Natural killer cell (primary cell): Measurements from ENCODE around the gene PIP5K1B. TPM values are rescaled to one million over a fixed set of nuclear protein-coding genes. Genes with fewer than 3 reads are reported as not detected.
A peak's percentile ranks its signal among the peaks of the same experiment; 100 is the strongest.

ENCODE experiments used
- ATAC-seq, 3 donors: fragments of 150-1000 bp in 2 of 3; fragments of 200-7000 bp in 1 of 3; cut with Tn5 transposase; 1 replicate in 1 of 3; 2 replicates in 2 of 3; pipeline ENCODE4 v1.10.0; 2021; ENCODE audit warnings: mild to moderate bottlenecking in 2 of 3, moderate library complexity in 2 of 3
- DNase-seq, 2 donors: peaks; one replicate each; pipeline versions ENCODE4 v3.0.0 to v3.0.0-alpha.2; 2013 to 2021; ENCODE audit warnings: mixed read lengths in 1 of 2
- H3K27ac ChIP-seq: one replicate; pipeline ENCODE4 v1.5.1; 2013; ENCODE audit warnings: mild to moderate bottlenecking, low read length
- H3K27me3 ChIP-seq: one replicate; pipeline ENCODE4 v1.6.1; 2013; ENCODE audit warnings: low read length; ENCODE audit not compliant: control insufficient read depth, insufficient read depth
- H3K36me3 ChIP-seq: one replicate; pipeline ENCODE4 v1.6.1; 2013; ENCODE audit warnings: low read length; ENCODE audit not compliant: control insufficient read depth, insufficient read depth
- H3K4me1 ChIP-seq: one replicate; pipeline ENCODE4 v1.6.1; 2013; ENCODE audit warnings: low read length; ENCODE audit not compliant: control insufficient read depth, insufficient read depth
- H3K4me3 ChIP-seq: one replicate; pipeline ENCODE4 v1.5.1; 2013; ENCODE audit warnings: low read length
- H3K9me3 ChIP-seq: one replicate; pipeline ENCODE4 v1.6.1; 2013; ENCODE audit warnings: low read length; ENCODE audit not compliant: control insufficient read depth, insufficient read depth
- H3K27ac Mint-ChIP-seq, 2 donors: one replicate each; pipeline ENCODE4 v1.8.0; 2022; ENCODE audit warnings: mild to moderate bottlenecking in 2 of 2, mixed read lengths in 2 of 2, moderate library complexity in 1 of 2
- H3K27me3 Mint-ChIP-seq, 2 donors: one replicate each; pipeline ENCODE4 v1.8.0; 2022; ENCODE audit warnings: low read depth in 2 of 2, mixed read lengths in 2 of 2
- H3K36me3 Mint-ChIP-seq: one replicate; pipeline ENCODE4 v1.8.0; 2022; ENCODE audit warnings: mixed read lengths
- H3K4me1 Mint-ChIP-seq, 2 donors: one replicate each; pipeline ENCODE4 v1.8.0; 2022; ENCODE audit warnings: mixed read lengths in 2 of 2
- H3K4me3 Mint-ChIP-seq: one replicate; pipeline ENCODE4 v1.8.0; 2022; ENCODE audit warnings: mild to moderate bottlenecking, moderate library complexity, mixed read lengths
- H3K9me3 Mint-ChIP-seq, 2 donors: one replicate each; pipeline ENCODE4 v1.8.0; 2022; ENCODE audit warnings: mixed read lengths in 2 of 2
- CTCF ChIP-seq: fragments of 200-600 bp; IDR thresholded peaks from one replicate; pipeline ENCODE4 v1.8.0; 2022; ENCODE audit warnings: antibody characterized with exemption
- WGBS: methylation state at CpG from one replicate; pipeline ENCODE4 v1.1.7; 2013; ENCODE audit warnings: missing lambda C conversion rate; ENCODE audit not compliant: insufficient coverage; 5-methylcytosine and 5-hydroxymethylcytosine counted together
- intact Hi-C: fragments of 100-400 bp; cut with micrococcal nuclease; formaldehyde crosslinking; loops from one replicate; pipeline ENCODE4 v1.14.2; 2022
- total RNA-seq, 4 donors: library from RNA; stranded (reverse); fragments of 120-200 nt in 1 of 4; gene quantifications; one replicate each; pipeline versions ENCODE4 v1.2.3 to v1.2.4, GENCODE V29; 2013 to 2022

PIP5K1B gene
- total RNA-seq, 3 donors from 2014 or later (not counting 1 experiment from before 2014, with no cell fraction given) = 0.73 to 3.4 (median 1.3) TPM

- no peak for ATAC-seq
- no peak overlapping the region for H3K4me3 Mint-ChIP-seq
- peak in 1 of 2 donors; percentile 43 for DNase-seq
- Histone ChIP-seq H3K9me3 (no peaks in the 10 kb centered on the region), H3K4me1 (no peaks in the 10 kb centered on the region), H3K36me3 (no peaks in the 10 kb centered on the region), H3K27ac (no peak overlapping the region), H3K27me3 (no peaks in the 10 kb centered on the region), H3K4me3 (no peak overlapping the region)
- H3K27ac Mint-ChIP-seq = no peak overlapping the region
- 90% methylated on average over 4 of the region's 6 CpGs for WGBS
- TF ChIP-seq CTCF = no peak
- H3K36me3 Mint-ChIP-seq = no peaks in the 10 kb centered on the region
- H3K27me3 Mint-ChIP-seq = peaks cover 0 to 8% of the 10 kb centered on the region in 2 donors
- H3K9me3 Mint-ChIP-seq = no peaks in the 10 kb centered on the region
- H3K4me1 Mint-ChIP-seq = no peaks in the 10 kb centered on the region
- intact Hi-C loops = no loop called here
These were observed 199.4 kb downstream of the PIP5K1B start for GRCh38 chr9:68904454-68904853.

- no peaks in the 10 kb centered on the region for H3K36me3 ChIP-seq
- H3K4me3 Mint-ChIP-seq = no peak overlapping the region
- no peaks in the 10 kb centered on the region for H3K9me3 Mint-ChIP-seq
- H3K9me3 ChIP-seq = no peaks in the 10 kb centered on the region
- no peak for ATAC-seq
- no peaks in the 10 kb centered on the region for H3K27me3 ChIP-seq
- no peak overlapping the region for H3K27ac ChIP-seq
- H3K36me3 Mint-ChIP-seq = no peaks in the 10 kb centered on the region
- intact Hi-C loops = no loop called here
- WGBS = 21% methylated on average over 3 of the region's 3 CpGs
- no peaks in the 10 kb centered on the region for H3K4me1 Mint-ChIP-seq
- H3K27me3 Mint-ChIP-seq = peaks cover 0 to 12% of the 10 kb centered on the region in 2 donors
- peak in 1 of 2 donors; percentile 17 for DNase-seq
- TF ChIP-seq CTCF = no peak
- H3K4me1 ChIP-seq = no peaks in the 10 kb centered on the region
- H3K27ac Mint-ChIP-seq = no peak overlapping the region
- H3K4me3 ChIP-seq = no peak overlapping the region
These were observed 200.1 kb downstream of the PIP5K1B start for GRCh38 chr9:68905129-68905528.

- Mint-ChIP-seq H3K4me3 (no peak overlapping the region), H3K27me3 (peaks cover 0 to 12% of the 10 kb centered on the region in 2 donors)
These were observed 202.9 kb downstream of the PIP5K1B start for GRCh38 chr9:68907910-68908309.

More at GRCh38 chr9:68907910-68908309, 202.9 kb downstream of the PIP5K1B start:
- WGBS = 90% methylated on average over 1 of the region's 2 CpGs
- Histone ChIP-seq H3K27me3 (no peaks in the 10 kb centered on the region), H3K36me3 (no peaks in the 10 kb centered on the region), H3K4me1 (no peaks in the 10 kb centered on the region), H3K9me3 (no peaks in the 10 kb centered on the region), H3K4me3 (no peak overlapping the region), H3K27ac (no peak overlapping the region)
- ATAC-seq = no peak
- H3K9me3 Mint-ChIP-seq = no peaks in the 10 kb centered on the region
- intact Hi-C loops = no loop called here
- H3K4me1 Mint-ChIP-seq = no peaks in the 10 kb centered on the region
- DNase-seq = no peak
- no peaks in the 10 kb centered on the region for H3K36me3 Mint-ChIP-seq
- TF ChIP-seq CTCF = no peak
- H3K27ac Mint-ChIP-seq = no peak overlapping the region
